GM12864 (cell line): Measurements from ENCODE around the gene AGPAT4.

ENCODE experiments used
- DNase-seq: peaks from one replicate; pipeline ENCODE4 v3.0.0-alpha.2; 2011; ENCODE audit warnings: low read depth
- H3K4me3 ChIP-seq: 2 replicates; pipeline ENCODE4 v1.5.1; 2011; ENCODE audit warnings: mild to moderate bottlenecking, low read depth, low read length, control low read depth
- TF ChIP-seq, protein P1 (sequence below): IDR thresholded peaks from 2 replicates; pipeline ENCODE4 v1.5.1; 2011; ENCODE audit warnings: low read depth, mild to moderate bottlenecking, moderate library complexity, low read length, control low read depth, inconsistent platforms; ENCODE audit errors: missing control alignments

The AGPAT4 gene

DNA sequence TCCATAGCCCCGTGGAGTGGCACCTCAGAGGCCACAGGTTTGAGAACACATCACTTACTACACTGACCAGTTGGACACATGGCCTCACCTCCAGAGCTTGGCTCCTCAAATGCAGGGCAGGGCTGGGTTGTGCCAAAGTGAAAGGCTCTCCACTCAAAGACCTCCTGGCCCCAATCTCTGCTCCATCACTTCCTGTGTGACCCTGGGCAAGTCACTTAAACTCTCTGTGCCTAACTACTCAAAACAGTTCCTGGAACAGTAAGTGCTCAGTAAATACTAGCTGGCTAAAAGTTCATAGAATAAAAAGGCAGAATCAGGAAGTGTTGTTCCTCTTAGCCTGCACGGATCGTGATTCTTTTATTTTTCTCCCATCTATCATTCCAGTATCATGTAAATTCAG lies 50.2 kb downstream of the AGPAT4 start:
- DNase-seq, result no peak
- H3K4me3 ChIP-seq, result no peak overlapping the region
- TF ChIP-seq, protein P1, sequence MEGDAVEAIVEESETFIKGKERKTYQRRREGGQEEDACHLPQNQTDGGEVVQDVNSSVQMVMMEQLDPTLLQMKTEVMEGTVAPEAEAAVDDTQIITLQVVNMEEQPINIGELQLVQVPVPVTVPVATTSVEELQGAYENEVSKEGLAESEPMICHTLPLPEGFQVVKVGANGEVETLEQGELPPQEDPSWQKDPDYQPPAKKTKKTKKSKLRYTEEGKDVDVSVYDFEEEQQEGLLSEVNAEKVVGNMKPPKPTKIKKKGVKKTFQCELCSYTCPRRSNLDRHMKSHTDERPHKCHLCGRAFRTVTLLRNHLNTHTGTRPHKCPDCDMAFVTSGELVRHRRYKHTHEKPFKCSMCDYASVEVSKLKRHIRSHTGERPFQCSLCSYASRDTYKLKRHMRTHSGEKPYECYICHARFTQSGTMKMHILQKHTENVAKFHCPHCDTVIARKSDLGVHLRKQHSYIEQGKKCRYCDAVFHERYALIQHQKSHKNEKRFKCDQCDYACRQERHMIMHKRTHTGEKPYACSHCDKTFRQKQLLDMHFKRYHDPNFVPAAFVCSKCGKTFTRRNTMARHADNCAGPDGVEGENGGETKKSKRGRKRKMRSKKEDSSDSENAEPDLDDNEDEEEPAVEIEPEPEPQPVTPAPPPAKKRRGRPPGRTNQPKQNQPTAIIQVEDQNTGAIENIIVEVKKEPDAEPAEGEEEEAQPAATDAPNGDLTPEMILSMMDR, result no peak

DNA sequence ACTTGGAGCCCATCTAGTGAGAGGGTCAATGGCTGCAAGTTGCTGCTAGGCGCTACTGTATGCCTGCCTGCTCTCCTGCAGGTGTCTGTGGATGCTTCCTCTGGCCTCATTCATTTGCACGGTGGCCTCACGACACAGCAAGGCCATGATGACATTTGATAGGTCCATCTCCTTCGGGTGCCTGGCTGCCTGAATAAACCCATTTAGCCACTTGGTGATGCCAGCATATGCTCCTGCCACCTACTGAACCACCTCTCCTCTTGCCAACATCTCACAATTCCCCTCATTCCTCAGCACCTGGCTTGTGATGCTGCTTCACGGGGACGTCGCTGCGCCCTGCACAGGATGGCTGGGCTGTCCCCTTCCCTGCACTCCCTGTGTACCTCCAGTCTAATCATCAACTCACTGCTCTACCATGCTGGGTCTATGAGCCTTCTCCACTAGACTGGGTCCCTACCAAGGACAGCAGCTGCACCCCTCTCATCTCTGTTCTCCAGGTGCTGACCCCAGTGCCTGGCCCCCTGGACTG lies 51.1 kb downstream of the AGPAT4 start:
- TF ChIP-seq, protein P1, result no peak
- H3K4me3 ChIP-seq, result no peak overlapping the region
- DNase-seq, result no peak

DNA sequence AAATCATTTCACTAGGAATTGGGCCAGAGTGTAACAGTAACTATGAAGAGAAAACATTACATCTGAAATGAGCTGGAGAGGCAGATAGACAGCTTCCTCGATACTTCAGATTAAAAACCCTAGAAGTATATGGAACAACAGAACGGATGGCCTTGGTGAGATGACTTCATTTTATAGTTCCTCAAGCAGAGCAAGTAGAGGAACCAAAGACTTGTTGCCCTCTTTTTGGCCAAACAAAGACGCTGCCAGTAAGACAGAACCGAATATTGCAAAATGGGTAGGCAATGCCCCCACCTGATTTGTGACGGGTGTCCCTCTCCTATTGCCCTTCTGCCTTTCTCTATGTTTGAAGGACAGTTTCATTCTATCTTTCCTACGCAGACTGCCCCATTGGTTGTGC lies 53.5 kb downstream of the AGPAT4 start:
- TF ChIP-seq, protein P1, result no peak
- DNase-seq, result no peak
- no peak overlapping the region for H3K4me3 ChIP-seq

DNA sequence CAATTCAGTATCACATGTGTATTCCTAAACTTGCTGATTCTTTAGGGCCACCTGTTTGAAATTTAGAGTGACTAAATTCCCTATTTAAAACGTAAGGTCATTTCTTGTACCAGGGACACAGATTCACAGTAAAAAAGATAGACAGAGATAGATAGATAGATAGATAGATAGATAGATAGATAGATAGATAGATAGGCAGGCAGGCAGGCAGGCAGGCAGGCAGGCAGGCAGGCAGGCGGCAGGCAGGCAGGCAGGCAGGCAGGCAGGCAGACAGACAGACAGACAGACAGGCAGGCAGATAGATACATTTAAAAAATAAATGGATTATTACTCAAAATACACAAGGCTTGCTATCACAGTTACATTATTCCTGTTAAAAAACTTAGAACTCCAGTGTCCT lies 54.2 kb downstream of the AGPAT4 start:
- no peak for DNase-seq
- no peak overlapping the region for H3K4me3 ChIP-seq
- TF ChIP-seq, protein P1, result no peak

DNA sequence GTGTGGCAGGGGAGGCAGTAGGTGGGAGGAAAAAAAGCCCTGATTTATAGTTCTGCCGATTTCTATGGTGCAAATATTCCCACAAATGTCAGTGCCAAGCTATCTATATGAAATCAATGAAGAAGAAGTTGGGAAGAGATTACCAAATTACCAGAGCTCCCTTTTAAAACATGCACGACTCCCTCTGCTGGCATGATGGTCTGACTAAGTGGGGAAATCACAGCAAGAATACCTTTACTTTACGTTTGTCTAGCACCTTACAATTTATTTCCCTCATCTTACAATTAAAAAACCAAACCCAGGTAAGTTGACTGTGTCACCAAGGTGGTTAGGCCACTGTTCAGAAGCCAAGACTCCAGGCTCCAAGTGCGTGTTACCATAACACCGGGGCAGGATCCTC lies 55.6 kb downstream of the AGPAT4 start:
- TF ChIP-seq, protein P1, result no peak

DNA sequence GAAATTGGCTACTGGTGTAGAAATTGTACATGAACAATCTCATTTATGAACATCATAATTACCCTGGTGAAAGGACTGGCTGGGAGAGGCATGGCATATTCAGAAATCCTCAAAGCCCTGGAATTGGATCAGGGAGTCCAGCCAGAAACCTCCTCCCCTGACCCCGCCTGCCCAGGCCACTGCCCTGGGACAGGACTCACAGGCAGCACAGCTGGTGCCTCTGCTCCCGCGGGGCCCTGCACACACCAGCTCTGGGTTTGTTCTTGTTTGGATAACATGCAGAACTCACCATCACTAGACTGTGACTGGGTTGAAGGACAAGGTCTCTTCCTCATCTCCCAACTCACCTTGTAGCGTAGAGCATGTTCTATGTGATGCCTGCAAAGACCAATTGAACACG lies 56.2 kb downstream of the AGPAT4 start:
- no peak for DNase-seq
- H3K4me3 ChIP-seq, result no peak overlapping the region
- TF ChIP-seq, protein P1, result no peak

More for the DNA sequence above, 55.6 kb downstream of the AGPAT4 start:
- H3K4me3 ChIP-seq, result no peak overlapping the region
- DNase-seq, result no peak

DNA sequence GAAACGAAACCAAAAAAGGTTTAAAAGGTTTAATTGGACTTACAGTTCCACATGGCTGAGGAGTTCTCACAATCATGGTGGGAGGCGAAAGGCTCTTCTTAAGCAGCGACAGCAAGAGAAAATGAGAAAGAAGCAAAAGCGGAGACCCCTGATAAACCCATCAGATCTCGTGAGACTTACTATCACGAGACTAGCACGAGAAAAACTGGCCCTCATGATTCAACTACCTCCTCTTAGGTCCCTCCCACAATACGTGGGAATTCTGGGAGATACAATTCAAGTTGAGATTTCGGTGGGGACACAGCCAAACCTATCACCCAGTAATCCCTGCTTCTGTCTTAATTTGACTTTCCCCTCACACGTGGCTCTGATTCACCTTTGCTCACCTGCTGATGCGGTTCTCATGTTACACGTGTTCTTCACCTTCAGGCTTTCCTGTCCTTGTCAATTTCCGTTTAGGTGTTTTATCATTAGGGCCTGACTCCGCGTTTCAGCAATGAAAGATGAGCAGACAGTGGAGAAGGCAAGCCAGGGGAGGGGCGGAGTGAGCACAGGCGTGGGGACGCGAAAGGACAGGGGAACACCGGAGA lies 57.1 kb downstream of the AGPAT4 start:
- no peak overlapping the region for H3K4me3 ChIP-seq
- TF ChIP-seq, protein P1, result no peak
- DNase-seq, result no peak
